OCI-LY3 (cell line): Measurements from ENCODE around the gene ARHGAP5.

Experiments
- H2AFZ ChIP-seq: fragments of 200-600, 300-600 bp; shearing (Covaris generic); 2 replicates; pipeline ENCODE4 v1.6.0; 2014; ENCODE audit warnings: antibody characterized with exemption, low read depth, low read length
- H3K27ac ChIP-seq: fragments of 200-600, 300-600 bp; sonication (generic); 2 replicates; pipeline ENCODE4 v1.5.1; 2014; ENCODE audit warnings: mild to moderate bottlenecking, low read length, moderate library complexity, mixed read lengths
- H3K27me3 ChIP-seq: fragments of 200-600, 300-600 bp; sonication (generic); 2 replicates; pipeline ENCODE4 v1.6.1; 2014; ENCODE audit warnings: low read depth, low read length, mixed read lengths
- H3K36me3 ChIP-seq: fragments of 200-600, 300-600 bp; sonication (generic); replicated peaks from 2 replicates; pipeline ENCODE3; 2014; ENCODE audit warnings: low read depth, low read length, mixed read lengths
- H3K4me1 ChIP-seq: fragments of 300-600, 200-600 bp; sonication (generic); 2 replicates; pipeline ENCODE4 v1.6.1; 2014; ENCODE audit warnings: low read length, mixed read lengths
- H3K4me2 ChIP-seq: fragments of 200-600, 300-600 bp; sonication (generic); 2 replicates; pipeline ENCODE4 v1.6.1; 2014; ENCODE audit warnings: low read length, mixed read lengths
- H3K4me3 ChIP-seq: fragments of 300-600, 200-600 bp; sonication (generic); 2 replicates; pipeline ENCODE4 v1.5.1; 2014; ENCODE audit warnings: antibody characterized with exemption, mild to moderate bottlenecking, low read length, moderate library complexity
- H3K79me2 ChIP-seq: fragments of 300-600, 200-600 bp; shearing (Covaris generic); 2 replicates; pipeline ENCODE4 v1.6.1; 2014; ENCODE audit warnings: mild to moderate bottlenecking, low read length, mixed read lengths
- H3K9ac ChIP-seq: fragments of 300-600, 200-600 bp; shearing (Covaris generic); 2 replicates; pipeline ENCODE4 v1.6.0; 2014; ENCODE audit warnings: mild to moderate bottlenecking, low read length, moderate library complexity
- H3K9me3 ChIP-seq: fragments of 200-600, 300-600 bp; shearing (Covaris generic); 2 replicates; pipeline ENCODE4 v1.6.1; 2014; ENCODE audit warnings: low read length, mixed read lengths; ENCODE audit not compliant: insufficient read depth
- H4K20me1 ChIP-seq: fragments of 200-600, 300-600 bp; sonication (generic); 2 replicates; pipeline ENCODE4 v1.6.1; 2016; ENCODE audit warnings: low read length, mixed read lengths; ENCODE audit not compliant: insufficient read depth
- CTCF ChIP-seq: fragments of 200-600, 300-600 bp; sonication (generic); IDR thresholded peaks from 2 replicates; pipeline ENCODE4 v1.5.1; 2014; ENCODE audit warnings: antibody characterized with exemption, low read length, low read depth
- EZH2phosphoT487 ChIP-seq: fragments of 200-600 bp; shearing (Covaris generic); IDR thresholded peaks from 2 replicates; pipeline ENCODE4 v1.6.1; 2018; ENCODE audit warnings: antibody characterized with exemption, mixed run types, low read depth

ARHGAP5 gene

GRCh38 chr14:32202998-32203882 lies 126.1 kb downstream of the ARHGAP5 start, which contains the start of gene RNU6-8:
Gene RNU6-8, minus strand, starts transcription at chr14:32203269.
- Histone ChIP-seq H3K4me1 (peaks cover 40% of the 10 kb centered on the region), H3K9me3 (no peaks in the 10 kb centered on the region), H3K4me2 (peak within 1 kb of the TSS; percentile 98), H3K4me3 (peak within 1 kb of the TSS; percentile 97), H3K79me2 (no peaks in the 10 kb centered on the region), H2AFZ (peak within 1 kb of the TSS; percentile 96), H4K20me1 (peaks cover 8% of the 10 kb centered on the region; the same call in 1 of the 2 replicates), H3K27ac (peak within 1 kb of the TSS; percentile 65), H3K27me3 (peaks cover 26% of the 10 kb centered on the region), H3K9ac (peak within 1 kb of the TSS; percentile 80), H3K36me3 (no peaks in the 10 kb centered on the region)
- no peak for TF ChIP-seq EZH2phosphoT487

- H3K79me2 ChIP-seq = no peaks in the 10 kb centered on the region
- no peaks in the 10 kb centered on the region for H3K36me3 ChIP-seq
- no peak for TF ChIP-seq CTCF
- no peak for TF ChIP-seq EZH2phosphoT487
- peaks cover 40% of the 10 kb centered on the region for H3K4me1 ChIP-seq
- H2AFZ ChIP-seq = peak overlapping the region; percentile 96
- H3K9me3 ChIP-seq = no peaks in the 10 kb centered on the region
- no peak overlapping the region for H3K27ac ChIP-seq
- peak overlapping the region; percentile 97 for H3K4me3 ChIP-seq
- peaks cover 33% of the 10 kb centered on the region for H3K27me3 ChIP-seq
- peaks cover 8% of the 10 kb centered on the region; the same call in 1 of the 2 replicates for H4K20me1 ChIP-seq
- peak overlapping the region; percentile 80 for H3K9ac ChIP-seq
- H3K4me2 ChIP-seq = peak overlapping the region; percentile 97
These were observed 126.8 kb downstream of the ARHGAP5 start for GRCh38 chr14:32203928-32204357.

- TF ChIP-seq EZH2phosphoT487 (no peak), CTCF (no peak)
- H3K27ac ChIP-seq = no peak overlapping the region
- H3K36me3 ChIP-seq = no peaks in the 10 kb centered on the region
- H3K79me2 ChIP-seq = no peaks in the 10 kb centered on the region
- H3K4me3 ChIP-seq = peak overlapping the region; percentile 51
- peaks cover 48% of the 10 kb centered on the region for H3K27me3 ChIP-seq
- no peak overlapping the region for H2AFZ ChIP-seq
- H3K4me2 ChIP-seq = peak overlapping the region; percentile 77
- no peaks in the 10 kb centered on the region for H3K9me3 ChIP-seq
- peaks cover 33% of the 10 kb centered on the region for H3K4me1 ChIP-seq
- H4K20me1 ChIP-seq = peaks cover 8% of the 10 kb centered on the region; the same call in 1 of the 2 replicates
- no peak overlapping the region for H3K9ac ChIP-seq
These were observed 128.4 kb downstream of the ARHGAP5 start for GRCh38 chr14:32205554-32205953.

GRCh38 chr14:32205984-32206383 lies 128.9 kb downstream of the ARHGAP5 start:
- H4K20me1 ChIP-seq = peaks cover 8% of the 10 kb centered on the region; the same call in 1 of the 2 replicates
- peaks cover 48% of the 10 kb centered on the region for H3K27me3 ChIP-seq
- H3K9ac ChIP-seq = no peak overlapping the region
- no peak overlapping the region for H2AFZ ChIP-seq
- peak overlapping the region; percentile 51 for H3K4me3 ChIP-seq
- H3K4me2 ChIP-seq = peak overlapping the region; percentile 77
- no peak overlapping the region for H3K27ac ChIP-seq
- TF ChIP-seq EZH2phosphoT487 (peak; percentile 79), CTCF (peak; percentile 21; the same call in 1 of the 2 replicates)
- no peaks in the 10 kb centered on the region for H3K36me3 ChIP-seq
- H3K79me2 ChIP-seq = no peaks in the 10 kb centered on the region
- H3K4me1 ChIP-seq = peaks cover 32% of the 10 kb centered on the region
- no peaks in the 10 kb centered on the region for H3K9me3 ChIP-seq
